ENCODE measurements around the gene SP140L. TPM values are rescaled to one million over a fixed set of nuclear protein-coding genes. Genes with fewer than 3 reads are reported as not detected.

Gene SP140L
- polyA plus RNA-seq, 3 donors from 2014 or later: 13.5 to 26.4 (median 14.4) TPM

GRCh38 chr2:230312638-230313037 lies 14.4 kb upstream of the SP140L start:
- H3K4me1 Mint-ChIP-seq: peaks cover 4 to 6% of the 10 kb centered on the region in 2 donors
- H3K9me3 Mint-ChIP-seq: no peaks in the 10 kb centered on the region
- no peak overlapping the region for H3K4me3 Mint-ChIP-seq
- no peak for DNase-seq
- H3K27ac Mint-ChIP-seq: no peak overlapping the region
- H3K27me3 Mint-ChIP-seq (ENCODE audit: low read depth in 3 of 3): peaks cover 0 to 3% (median 2%) of the 10 kb centered on the region in 3 donors
- H3K36me3 Mint-ChIP-seq: peaks cover 31 to 45% (median 34%) of the 10 kb centered on the region in 3 donors

DNA sequence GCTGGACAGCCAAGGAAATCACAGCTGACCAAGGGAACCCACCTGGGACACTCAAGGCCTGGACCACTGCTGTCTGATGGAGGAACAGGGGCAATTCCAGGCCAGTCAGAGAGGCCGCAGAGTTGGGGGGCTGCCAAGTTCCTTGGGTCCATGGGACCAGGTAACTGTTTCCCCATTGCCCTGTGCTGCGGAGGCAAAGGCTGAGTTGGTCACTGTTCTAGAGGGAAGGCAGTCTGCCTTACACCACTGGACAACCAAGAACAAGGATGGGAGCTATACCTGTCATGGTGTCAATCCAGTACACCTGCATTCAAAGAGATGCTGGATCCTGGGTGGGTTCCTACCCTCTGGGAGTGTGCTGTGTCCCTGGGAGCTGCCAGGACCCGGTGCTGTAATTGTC lies 9.6 kb upstream of the SP140L start:
- Mint-ChIP-seq H3K27ac (peak overlapping the region in 3 of 6 donors; percentile 58 to 94 (median 94)), H3K9me3 (peaks cover 0 to 1% (median 0%) of the 10 kb centered on the region in 6 donors), H3K27me3 (ENCODE audit: low read depth in 3 of 3) (peaks cover 0 to 7% (median 2%) of the 10 kb centered on the region in 3 donors), H3K4me1 (peaks cover 49 to 50% of the 10 kb centered on the region in 2 donors), H3K36me3 (peaks cover 18 to 33% (median 28%) of the 10 kb centered on the region in 3 donors), H3K4me3 (peak overlapping the region in 1 of 5 donors; percentile 4)
- DNase-seq: no peak

- peak overlapping the region; percentile 60 to 86 (median 76) for H3K4me3 Mint-ChIP-seq
- H3K27ac Mint-ChIP-seq: peak overlapping the region; percentile 79 to 94 (median 88)
- peaks cover 0 to 1% (median 0%) of the 10 kb centered on the region in 6 donors for H3K9me3 Mint-ChIP-seq
- peaks cover 55 to 57% of the 10 kb centered on the region in 2 donors for H3K4me1 Mint-ChIP-seq
- peaks cover 10 to 22% (median 20%) of the 10 kb centered on the region in 3 donors for H3K36me3 Mint-ChIP-seq
- DNase-seq: no peak
- H3K27me3 Mint-ChIP-seq (ENCODE audit: low read depth in 3 of 3): peaks cover 0 to 7% (median 2%) of the 10 kb centered on the region in 3 donors
Measured at GRCh38 chr2:230318190-230319121, 8.5 kb upstream of the SP140L start.

DNA sequence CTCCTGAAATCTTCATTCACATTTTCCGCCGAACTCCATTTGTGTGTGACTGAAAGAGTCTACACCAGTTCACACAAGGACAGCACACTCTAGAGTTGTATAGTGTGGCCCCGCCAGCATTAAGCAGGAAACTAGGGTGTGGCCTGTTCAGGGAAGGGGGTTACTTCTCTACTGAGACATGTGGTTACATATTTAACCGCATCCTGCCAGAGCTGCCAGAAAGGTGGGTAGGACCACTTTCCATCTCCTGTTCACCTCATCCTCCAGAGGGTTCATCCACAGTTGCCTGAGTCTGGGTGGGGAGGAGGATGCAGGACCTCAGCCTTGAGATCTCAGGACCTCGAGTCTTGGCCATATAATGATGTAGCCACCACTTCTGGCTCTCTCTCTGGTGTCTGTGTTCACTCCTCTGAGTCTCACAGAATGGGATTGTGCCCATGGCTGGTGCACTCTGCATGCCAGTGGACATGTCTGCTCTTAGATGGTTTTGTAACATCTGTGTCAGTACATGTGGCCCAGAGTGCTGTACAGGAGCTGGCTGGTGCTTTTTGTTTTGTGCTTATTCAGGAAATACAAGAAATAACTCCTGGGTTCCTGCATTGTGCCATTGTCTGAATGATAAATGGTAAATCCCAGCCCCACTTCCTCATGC lies 7.7 kb upstream of the SP140L start:
- Mint-ChIP-seq H3K36me3 (peaks cover 4 to 18% (median 14%) of the 10 kb centered on the region in 3 donors), H3K4me3 (peak overlapping the region; percentile 60 to 86 (median 76)), H3K27me3 (ENCODE audit: low read depth in 3 of 3) (peaks cover 0 to 6% (median 2%) of the 10 kb centered on the region in 3 donors), H3K9me3 (peaks cover 0 to 1% (median 0%) of the 10 kb centered on the region in 6 donors), H3K4me1 (peaks cover 58 to 63% of the 10 kb centered on the region in 2 donors), H3K27ac (peak overlapping the region; percentile 79 to 94 (median 88))
- peak; percentile 72 to 77 (median 72) for DNase-seq

DNA sequence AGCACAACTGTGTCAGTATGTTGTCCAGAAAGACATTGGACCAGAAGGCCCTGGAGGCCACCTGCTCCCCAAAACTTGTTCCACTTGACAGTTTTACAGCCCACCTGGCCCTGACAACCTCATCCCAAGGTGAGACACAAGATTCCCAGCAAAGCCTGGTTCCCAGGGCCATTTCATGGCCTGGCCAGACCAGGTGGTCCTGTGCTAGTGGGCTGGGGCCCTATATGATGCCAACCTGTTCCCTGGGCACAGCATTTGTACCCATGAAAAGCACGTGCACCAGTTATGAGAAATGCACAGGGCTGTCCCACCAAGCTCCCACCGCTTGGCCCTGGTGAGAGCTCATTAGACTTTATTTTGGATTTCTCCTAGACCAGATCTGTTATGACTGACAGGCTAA lies 6.0 kb upstream of the SP140L start:
- Mint-ChIP-seq H3K36me3 (peaks cover 1 to 9% (median 2%) of the 10 kb centered on the region in 3 donors), H3K4me1 (peaks cover 70 to 75% of the 10 kb centered on the region in 2 donors), H3K9me3 (peaks cover 0 to 1% (median 0%) of the 10 kb centered on the region in 6 donors), H3K27ac (peak overlapping the region in 1 of 6 donors; percentile 34), H3K27me3 (ENCODE audit: low read depth in 3 of 3) (peaks cover 0 to 5% (median 3%) of the 10 kb centered on the region in 3 donors), H3K4me3 (no peak overlapping the region)
- no peak for DNase-seq

- Mint-ChIP-seq H3K4me3 (peak overlapping the region in 1 of 5 donors; percentile 14), H3K36me3 (peaks cover 0 to 7% (median 4%) of the 10 kb centered on the region in 3 donors), H3K27me3 (ENCODE audit: low read depth in 3 of 3) (peaks cover 2 to 12% (median 3%) of the 10 kb centered on the region in 3 donors), H3K4me1 (peaks cover 79 to 86% of the 10 kb centered on the region in 2 donors), H3K9me3 (peaks cover 0 to 1% (median 0%) of the 10 kb centered on the region in 6 donors), H3K27ac (peak overlapping the region in 3 of 6 donors; percentile 4 to 68 (median 31))
- no peak for DNase-seq
Measured at GRCh38 chr2:230322561-230323384, 4.2 kb upstream of the SP140L start.

DNA sequence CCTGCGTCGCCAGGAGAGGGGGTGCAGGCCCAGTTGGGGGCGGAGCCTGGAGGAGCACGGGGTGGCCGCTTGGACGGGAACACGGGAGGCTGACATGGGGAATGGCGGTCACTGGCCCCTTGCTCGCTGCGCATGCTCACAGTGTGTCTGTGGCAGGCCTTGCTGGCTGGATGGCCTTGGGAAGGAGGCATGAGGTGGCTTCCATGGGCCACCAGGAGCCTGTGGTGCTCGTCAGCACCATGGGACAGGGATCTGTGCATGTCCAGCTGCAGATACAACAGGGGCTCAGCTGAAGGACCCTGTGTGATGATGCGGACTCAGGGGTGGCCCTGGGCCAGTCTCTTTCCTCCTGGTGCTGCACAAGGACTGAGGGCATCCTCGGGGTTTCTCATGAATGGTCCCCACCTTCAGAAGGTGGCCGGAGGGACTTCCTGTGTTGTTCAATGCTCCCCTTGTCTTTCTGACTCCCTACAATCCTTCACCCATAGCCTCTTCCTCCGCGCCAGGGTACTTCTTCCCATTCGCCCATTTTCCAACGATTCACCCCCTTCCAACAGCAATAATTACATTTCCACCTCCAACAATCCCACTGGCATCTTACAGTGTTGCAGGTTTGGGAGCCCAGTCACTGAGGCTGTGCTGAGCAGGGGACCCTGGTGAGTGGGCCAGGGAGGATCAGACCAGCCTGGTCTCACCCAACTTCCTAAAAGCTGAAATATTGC lies 3.4 kb upstream of the SP140L start:
- DNase-seq: no peak
- Mint-ChIP-seq H3K27me3 (ENCODE audit: low read depth in 3 of 3) (peaks cover 2 to 12% (median 3%) of the 10 kb centered on the region in 3 donors), H3K4me3 (no peak overlapping the region), H3K36me3 (peaks cover 0 to 7% (median 4%) of the 10 kb centered on the region in 3 donors), H3K4me1 (peaks cover 76 to 86% of the 10 kb centered on the region in 2 donors), H3K27ac (peak overlapping the region in 3 of 6 donors; percentile 23 to 62 (median 37)), H3K9me3 (peaks cover 0 to 1% (median 0%) of the 10 kb centered on the region in 6 donors)

- H3K4me3 Mint-ChIP-seq: no peak overlapping the region
- peak overlapping the region in 2 of 6 donors; percentile 28 to 67 for H3K27ac Mint-ChIP-seq
- H3K4me1 Mint-ChIP-seq: peaks cover 76 to 86% of the 10 kb centered on the region in 2 donors
- peaks cover 5 to 10% (median 9%) of the 10 kb centered on the region in 3 donors for H3K36me3 Mint-ChIP-seq
- H3K9me3 Mint-ChIP-seq: peaks cover 0 to 1% (median 0%) of the 10 kb centered on the region in 6 donors
- no peak for DNase-seq
- peaks cover 2 to 7% (median 3%) of the 10 kb centered on the region in 3 donors for H3K27me3 Mint-ChIP-seq (ENCODE audit: low read depth in 3 of 3)
Measured at GRCh38 chr2:230324503-230324902, 2.5 kb upstream of the SP140L start.

DNA sequence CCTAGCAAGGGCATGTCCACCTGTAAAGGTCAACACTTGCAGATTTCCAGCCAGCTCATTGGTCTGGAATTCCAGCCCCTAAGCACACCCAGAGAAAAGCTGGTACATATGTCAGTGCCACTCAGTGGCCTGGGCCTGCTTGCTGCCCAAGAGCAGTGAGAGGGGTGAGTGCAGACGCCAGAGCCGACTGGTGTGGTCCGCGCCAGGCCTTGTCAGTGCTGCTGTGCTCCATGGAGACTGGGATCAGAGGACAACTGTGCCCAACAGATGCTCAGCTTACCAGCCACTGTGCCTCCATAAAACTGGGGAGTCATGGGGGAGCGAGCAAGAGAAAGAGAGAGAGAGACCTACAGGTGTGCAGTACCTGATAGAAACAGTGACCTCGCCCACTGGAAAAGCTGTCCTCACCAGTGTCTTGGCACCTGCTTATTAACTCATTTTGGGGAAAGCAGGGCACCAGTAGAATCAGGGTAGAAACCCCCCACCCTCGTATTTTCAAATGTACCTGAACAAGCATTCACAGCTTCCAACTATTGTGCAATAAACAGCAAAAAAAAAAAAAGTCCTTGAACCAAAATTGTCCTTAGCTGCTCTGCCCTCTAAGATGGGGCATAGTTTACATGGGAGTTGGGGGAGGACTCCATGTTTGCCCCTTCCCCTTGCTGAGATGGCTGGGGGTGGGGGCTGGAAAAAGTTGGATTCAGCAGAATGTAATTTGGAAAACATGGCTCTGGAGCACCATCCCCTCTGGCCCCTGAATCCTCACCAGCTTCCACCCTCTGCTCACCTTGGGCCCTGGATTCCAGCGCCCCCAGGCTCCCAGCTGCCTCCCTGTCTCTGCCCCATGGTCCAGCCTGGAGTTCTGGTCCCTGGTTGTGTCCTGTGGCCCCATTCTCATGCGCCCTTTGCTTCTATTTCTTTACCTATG lies 1.4 kb upstream of the SP140L start:
- Mint-ChIP-seq H3K4me3 (peak overlapping the region; percentile 91 to 99 (median 96)), H3K9me3 (no peaks in the 10 kb centered on the region), H3K36me3 (peaks cover 14 to 18% (median 16%) of the 10 kb centered on the region in 3 donors), H3K27me3 (ENCODE audit: low read depth in 3 of 3) (peaks cover 2 to 7% (median 3%) of the 10 kb centered on the region in 3 donors), H3K4me1 (peaks cover 79 to 86% of the 10 kb centered on the region in 2 donors), H3K27ac (peak overlapping the region; percentile 48 to 100 (median 96))
- DNase-seq: no peak

GRCh38 chr2:230327418-230328154 lies 593 bp downstream of the SP140L start:
- H3K9me3 Mint-ChIP-seq: no peaks in the 10 kb centered on the region
- no peak for DNase-seq
- H3K27me3 Mint-ChIP-seq (ENCODE audit: low read depth in 3 of 3): peaks cover 2 to 7% (median 3%) of the 10 kb centered on the region in 3 donors
- peak overlapping the region; percentile 93 to 100 (median 98) for H3K27ac Mint-ChIP-seq
- peak overlapping the region; percentile 91 to 99 (median 96) for H3K4me3 Mint-ChIP-seq
- peaks cover 24 to 31% (median 26%) of the 10 kb centered on the region in 3 donors for H3K36me3 Mint-ChIP-seq
- H3K4me1 Mint-ChIP-seq: peaks cover 72 to 88% of the 10 kb centered on the region in 2 donors

DNA sequence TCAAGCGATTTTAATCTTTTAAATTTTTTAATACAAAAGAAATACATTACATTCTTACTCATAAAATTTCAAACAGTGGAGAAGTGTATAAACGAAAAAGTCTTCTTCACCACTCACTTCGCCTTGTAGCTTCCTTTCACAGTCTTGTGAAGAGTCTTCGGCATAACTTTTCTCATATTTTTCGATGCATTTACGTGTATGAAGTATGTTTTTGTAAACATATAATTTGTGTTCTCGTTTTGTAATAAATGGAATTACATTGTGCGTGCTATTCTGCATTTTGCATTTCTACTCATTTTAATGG lies 1.1 kb downstream of the SP140L start:
- Mint-ChIP-seq H3K36me3 (peaks cover 28 to 34% (median 29%) of the 10 kb centered on the region in 3 donors), H3K27ac (peak overlapping the region; percentile 83 to 100 (median 96)), H3K4me3 (peak overlapping the region; percentile 91 to 99 (median 96)), H3K9me3 (no peaks in the 10 kb centered on the region), H3K27me3 (ENCODE audit: low read depth in 3 of 3) (peaks cover 2 to 9% (median 3%) of the 10 kb centered on the region in 3 donors), H3K4me1 (peaks cover 72 to 88% of the 10 kb centered on the region in 2 donors)
- no peak for DNase-seq

All from immature natural killer cell (primary cell).